ENCODE results near the gene UNC13B. TPM values are rescaled to one million over a fixed set of nuclear protein-coding genes. Genes with fewer than 3 reads are reported as not detected.

Gene UNC13B
- total RNA-seq, 4 donors from 2014 or later, result 20.2 to 36.8 (median 29.0) TPM

DNA sequence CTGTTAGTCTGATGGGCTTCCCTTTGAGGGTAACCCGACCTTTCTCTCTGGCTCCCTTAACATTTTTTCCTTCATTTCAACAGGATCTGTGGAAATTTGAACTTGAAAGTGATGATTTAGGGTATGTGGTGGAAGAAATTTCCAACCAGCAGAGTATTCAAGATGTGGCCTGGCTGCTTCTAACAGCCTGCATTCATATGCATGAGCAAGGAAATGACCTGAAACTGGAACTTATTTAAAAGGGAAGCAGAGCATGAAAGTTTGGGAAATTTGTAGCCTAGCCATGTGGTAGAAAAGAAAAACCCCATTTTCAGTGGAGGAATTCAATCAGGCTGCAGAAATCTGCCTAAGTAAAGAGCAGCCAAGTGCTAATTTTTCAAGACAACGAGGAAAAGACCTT lies 41.7 kb downstream of the UNC13B start:
- intact Hi-C loops (cut with DNase I), result no loop called here
- Histone ChIP-seq H3K36me3 (peaks cover 0 to 10% (median 0%) of the 10 kb centered on the region in 3 donors), H3K4me3 (no peak overlapping the region), H3K27me3 (no peaks in the 10 kb centered on the region), H3K9me3 (peaks cover 5 to 30% (median 27%) of the 10 kb centered on the region in 3 donors), H3K4me1 (no peaks in the 10 kb centered on the region), H3K27ac (no peak overlapping the region)
- TF ChIP-seq, protein P1, sequence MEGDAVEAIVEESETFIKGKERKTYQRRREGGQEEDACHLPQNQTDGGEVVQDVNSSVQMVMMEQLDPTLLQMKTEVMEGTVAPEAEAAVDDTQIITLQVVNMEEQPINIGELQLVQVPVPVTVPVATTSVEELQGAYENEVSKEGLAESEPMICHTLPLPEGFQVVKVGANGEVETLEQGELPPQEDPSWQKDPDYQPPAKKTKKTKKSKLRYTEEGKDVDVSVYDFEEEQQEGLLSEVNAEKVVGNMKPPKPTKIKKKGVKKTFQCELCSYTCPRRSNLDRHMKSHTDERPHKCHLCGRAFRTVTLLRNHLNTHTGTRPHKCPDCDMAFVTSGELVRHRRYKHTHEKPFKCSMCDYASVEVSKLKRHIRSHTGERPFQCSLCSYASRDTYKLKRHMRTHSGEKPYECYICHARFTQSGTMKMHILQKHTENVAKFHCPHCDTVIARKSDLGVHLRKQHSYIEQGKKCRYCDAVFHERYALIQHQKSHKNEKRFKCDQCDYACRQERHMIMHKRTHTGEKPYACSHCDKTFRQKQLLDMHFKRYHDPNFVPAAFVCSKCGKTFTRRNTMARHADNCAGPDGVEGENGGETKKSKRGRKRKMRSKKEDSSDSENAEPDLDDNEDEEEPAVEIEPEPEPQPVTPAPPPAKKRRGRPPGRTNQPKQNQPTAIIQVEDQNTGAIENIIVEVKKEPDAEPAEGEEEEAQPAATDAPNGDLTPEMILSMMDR (IDR thresholded peaks at IDR 0.05), result no peak
- TF ChIP-seq POLR2A (IDR thresholded peaks at IDR 0.05), result no peak
- DNase-seq, result no peak
- WGBS, 2 donors, result 60 to 84% methylated on average over 1 to 2 of the region's 2 CpGs

DNA sequence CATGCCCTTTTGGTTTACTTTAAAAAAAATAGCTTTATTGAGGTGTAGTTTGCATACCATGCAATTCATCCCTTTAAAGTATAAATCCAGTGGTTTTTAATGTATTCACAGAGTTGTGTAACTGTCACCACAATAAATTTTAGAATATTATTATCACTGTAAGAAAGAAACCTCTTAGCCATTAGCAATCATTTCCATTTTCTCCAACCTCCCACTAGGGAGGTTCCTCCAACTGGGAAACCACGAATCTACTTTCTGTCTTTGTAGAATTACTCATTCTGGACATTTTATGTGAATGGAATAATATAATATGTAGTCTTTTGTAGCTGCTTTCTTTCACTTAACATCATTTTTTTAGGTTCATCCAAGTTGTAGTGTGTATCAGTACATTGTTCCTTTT lies 43.5 kb downstream of the UNC13B start:
- peaks cover 0 to 10% (median 0%) of the 10 kb centered on the region in 3 donors for H3K36me3 ChIP-seq
- H3K4me1 ChIP-seq, result no peaks in the 10 kb centered on the region
- DNase-seq, result no peak
- no peaks in the 10 kb centered on the region for H3K27me3 ChIP-seq
- no peak overlapping the region for H3K4me3 ChIP-seq
- no peak overlapping the region for H3K27ac ChIP-seq
- intact Hi-C loops (cut with DNase I), result no loop called here
- 61 to 76% methylated on average over 1 of the region's 1 CpG for WGBS, 2 donors
- no peak for TF ChIP-seq POLR2A (IDR thresholded peaks at IDR 0.05)
- TF ChIP-seq, protein P1 (IDR thresholded peaks at IDR 0.05), result no peak
- H3K9me3 ChIP-seq, result peaks cover 5 to 30% (median 27%) of the 10 kb centered on the region in 3 donors

DNA sequence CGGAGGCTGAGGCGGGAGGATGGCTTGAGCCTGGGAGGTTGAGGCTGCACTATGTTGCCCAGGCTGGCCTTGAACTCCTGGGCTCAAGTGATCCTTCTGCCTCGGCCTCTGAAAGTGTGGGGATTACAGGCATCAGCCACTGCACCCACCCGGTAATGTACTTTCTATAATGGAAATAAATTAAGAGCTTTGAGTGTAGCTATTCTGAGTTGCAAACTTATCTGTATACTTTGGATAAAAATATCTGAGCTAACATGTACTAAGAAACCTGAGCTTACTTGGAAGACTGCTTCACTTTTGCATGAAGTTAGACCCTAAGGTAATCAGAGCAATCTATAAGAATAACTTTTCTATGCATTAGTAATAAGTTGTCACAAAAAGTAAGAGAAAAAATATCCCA lies 50.0 kb downstream of the UNC13B start:
- no peak for TF ChIP-seq POLR2A (IDR thresholded peaks at IDR 0.05)
- TF ChIP-seq, protein P1 (IDR thresholded peaks at IDR 0.05), result no peak
- H3K27ac ChIP-seq, result no peak overlapping the region
- intact Hi-C loops (cut with DNase I), result no loop called here
- H3K4me3 ChIP-seq, result no peak overlapping the region
- DNase-seq, result no peak
- no peaks in the 10 kb centered on the region for H3K36me3 ChIP-seq
- no peaks in the 10 kb centered on the region for H3K27me3 ChIP-seq
- WGBS, 2 donors, result 93 to 94% methylated on average over 4 of the region's 4 CpGs
- H3K9me3 ChIP-seq, result no peaks in the 10 kb centered on the region
- H3K4me1 ChIP-seq, result no peaks in the 10 kb centered on the region

DNA sequence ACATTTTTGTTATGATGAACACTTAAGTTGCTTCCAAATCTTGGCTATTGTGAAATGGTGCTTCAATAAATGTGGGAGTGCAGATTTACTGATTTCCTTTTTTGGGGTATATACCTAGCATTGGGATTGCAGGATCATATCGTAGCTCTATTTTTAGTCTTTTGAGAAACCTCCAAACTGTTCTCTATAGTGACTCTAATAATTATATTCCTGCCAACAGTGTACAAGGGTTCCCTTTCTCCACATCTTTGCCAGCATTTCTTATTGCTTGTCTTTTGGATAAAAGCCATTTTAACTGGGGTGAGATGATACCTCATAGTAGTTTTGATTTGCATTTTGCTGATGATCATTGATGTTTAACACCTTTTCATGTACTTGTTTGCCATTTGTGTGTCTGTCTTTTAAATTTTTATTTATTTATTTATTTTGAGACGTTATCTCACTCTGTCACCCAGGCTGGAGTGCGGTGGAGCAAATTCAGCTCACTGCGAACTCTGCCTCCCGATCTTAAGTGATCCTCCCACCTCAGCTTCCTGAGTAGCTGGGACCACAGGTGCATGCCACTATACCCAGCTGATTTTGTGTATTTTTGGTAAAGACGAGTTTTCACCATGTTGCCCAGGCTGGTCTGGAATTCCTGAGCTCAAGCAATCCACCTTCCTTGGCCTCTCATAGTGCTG lies 59.0 kb downstream of the UNC13B start:
- no peaks in the 10 kb centered on the region for H3K4me1 ChIP-seq
- no peaks in the 10 kb centered on the region for H3K36me3 ChIP-seq
- TF ChIP-seq, protein P1 (IDR thresholded peaks at IDR 0.05), result no peak
- no peak for TF ChIP-seq POLR2A (IDR thresholded peaks at IDR 0.05)
- no peak overlapping the region for H3K4me3 ChIP-seq
- DNase-seq, result no peak
- H3K27ac ChIP-seq, result no peak overlapping the region
- 92 to 94% methylated on average over 6 of the region's 6 CpGs for WGBS, 2 donors
- H3K27me3 ChIP-seq, result no peaks in the 10 kb centered on the region
- intact Hi-C loops (cut with DNase I), result no loop called here
- peaks cover 0 to 10% (median 0%) of the 10 kb centered on the region in 3 donors for H3K9me3 ChIP-seq

DNA sequence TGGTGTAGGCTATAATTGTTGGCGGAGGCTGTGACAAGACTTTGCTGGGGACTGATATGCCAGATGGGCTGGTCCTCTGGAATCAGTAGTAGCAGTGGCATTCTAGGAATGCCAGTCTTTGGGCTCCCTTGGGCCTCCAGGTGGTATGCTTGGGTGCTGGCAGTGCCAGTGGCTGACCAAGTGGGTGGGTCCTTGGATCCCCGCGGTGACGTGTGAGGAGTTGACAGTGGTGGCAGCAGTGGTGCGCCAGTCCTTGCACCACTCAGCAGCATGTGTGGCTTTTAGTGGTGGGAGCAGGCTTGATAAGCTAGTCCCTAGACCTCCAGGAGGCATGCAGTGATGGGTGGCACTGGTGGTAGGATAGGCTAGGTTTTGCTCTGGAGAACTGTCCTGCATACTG lies 63.9 kb downstream of the UNC13B start:
- Histone ChIP-seq H3K4me3 (no peak overlapping the region), H3K27ac (no peak overlapping the region), H3K9me3 (peaks cover 0 to 10% (median 0%) of the 10 kb centered on the region in 3 donors), H3K4me1 (peaks cover 0 to 37% (median 0%) of the 10 kb centered on the region in 3 donors), H3K27me3 (no peaks in the 10 kb centered on the region), H3K36me3 (no peaks in the 10 kb centered on the region)
- no peak for DNase-seq
- intact Hi-C loops (cut with DNase I), result no loop called here
- WGBS, 2 donors, result 94% methylated on average over 3 of the region's 5 CpGs; no CpG with 5 or more reads in 1 of the 2 donors
- TF ChIP-seq, protein P1 (IDR thresholded peaks at IDR 0.05), result no peak
- no peak for TF ChIP-seq POLR2A (IDR thresholded peaks at IDR 0.05)
